ENCODE measurements around the gene ALPI. TPM values are rescaled to one million over a fixed set of nuclear protein-coding genes. Genes with fewer than 3 reads are reported as not detected.

The ALPI gene
- total RNA-seq, 1 donor from 2014 or later = not detected

DNA sequence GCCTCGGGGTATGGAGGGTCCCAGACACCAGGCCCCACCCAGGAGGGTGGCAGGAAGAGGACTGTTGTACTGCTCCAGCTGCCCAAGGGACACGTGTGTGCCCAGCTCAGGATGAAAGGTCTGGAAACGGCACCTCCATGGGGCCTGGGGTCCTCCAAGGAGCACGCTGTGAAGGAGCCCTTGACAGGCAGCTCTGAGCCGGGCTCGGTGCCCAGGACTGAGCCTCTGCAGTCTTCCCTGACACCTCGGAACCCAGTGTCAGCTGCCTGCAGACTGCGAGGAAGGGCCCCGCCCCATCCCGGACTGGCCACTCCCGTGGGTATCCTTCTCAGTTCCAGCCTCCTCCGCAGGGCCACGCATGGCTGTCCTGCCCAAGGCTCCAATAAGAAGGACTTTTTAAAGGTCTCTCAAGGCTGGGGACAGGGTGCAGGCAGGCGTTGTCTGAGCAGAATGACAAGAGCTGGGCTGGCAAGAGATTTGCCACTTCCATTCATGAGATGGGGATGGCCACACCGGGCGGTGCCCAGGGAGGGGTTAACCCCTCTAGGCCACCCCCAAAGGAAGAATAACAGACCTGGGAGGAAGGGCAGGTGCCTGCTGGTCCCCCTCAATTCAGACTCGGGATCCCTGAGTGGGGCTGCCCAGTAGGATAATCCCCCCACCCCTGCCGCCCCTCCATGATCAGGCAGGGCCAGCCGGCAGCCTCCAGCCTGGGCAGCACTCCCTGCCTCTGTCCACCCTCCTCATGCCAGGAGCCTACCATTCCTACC is 22.8 kb downstream of the ALPI start:
- intact Hi-C loops (cut with DNase I) = no loop called here
- DNase-seq (ENCODE audit: missing footprints) (no peak), ATAC-seq (no peak)

DNA sequence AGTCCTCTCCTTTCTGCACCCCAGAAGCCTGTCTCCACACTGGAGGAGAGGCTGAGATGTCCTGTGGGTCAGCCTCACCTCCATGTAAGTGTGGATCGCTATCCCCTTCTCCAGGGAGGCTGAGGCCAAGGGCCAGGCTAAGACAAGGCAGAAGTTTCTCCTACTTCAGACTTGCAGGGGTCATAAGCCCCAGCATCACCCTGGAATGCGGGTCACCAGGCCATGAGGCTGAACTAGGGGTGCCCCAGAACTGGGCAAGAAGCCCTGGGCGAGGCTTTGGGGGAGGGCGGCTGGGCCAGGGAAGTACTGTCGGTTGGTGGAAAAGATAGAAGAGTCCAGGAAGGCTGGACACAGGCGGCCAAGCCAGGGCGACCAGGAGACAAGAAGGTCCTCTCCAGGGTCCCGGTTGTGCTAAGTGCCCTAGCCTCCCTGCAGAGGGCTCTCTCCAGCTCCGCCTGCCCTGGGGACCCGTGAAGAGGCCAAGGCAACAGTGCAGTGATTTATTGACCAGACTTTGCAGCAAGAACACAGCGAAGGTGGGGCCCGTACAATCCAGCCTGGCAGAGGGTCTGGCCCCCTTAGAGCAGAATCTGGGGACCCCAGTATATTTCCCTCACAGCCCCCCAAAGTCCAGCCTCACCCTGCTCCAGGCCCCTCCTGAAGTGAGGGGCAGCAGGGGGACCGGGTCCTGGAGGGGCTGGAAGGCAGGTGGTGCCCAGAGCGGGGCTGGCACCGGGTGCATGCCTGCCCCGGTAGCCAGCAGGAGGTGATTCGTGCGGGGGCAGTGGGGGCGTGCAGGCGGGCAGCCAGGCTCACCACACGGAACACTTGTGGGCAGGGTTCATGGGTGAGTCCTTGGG is 23.6 kb downstream of the ALPI start:
- ATAC-seq (no peak), DNase-seq (ENCODE audit: missing footprints) (no peak)
- intact Hi-C loops (cut with DNase I) = no loop called here

DNA sequence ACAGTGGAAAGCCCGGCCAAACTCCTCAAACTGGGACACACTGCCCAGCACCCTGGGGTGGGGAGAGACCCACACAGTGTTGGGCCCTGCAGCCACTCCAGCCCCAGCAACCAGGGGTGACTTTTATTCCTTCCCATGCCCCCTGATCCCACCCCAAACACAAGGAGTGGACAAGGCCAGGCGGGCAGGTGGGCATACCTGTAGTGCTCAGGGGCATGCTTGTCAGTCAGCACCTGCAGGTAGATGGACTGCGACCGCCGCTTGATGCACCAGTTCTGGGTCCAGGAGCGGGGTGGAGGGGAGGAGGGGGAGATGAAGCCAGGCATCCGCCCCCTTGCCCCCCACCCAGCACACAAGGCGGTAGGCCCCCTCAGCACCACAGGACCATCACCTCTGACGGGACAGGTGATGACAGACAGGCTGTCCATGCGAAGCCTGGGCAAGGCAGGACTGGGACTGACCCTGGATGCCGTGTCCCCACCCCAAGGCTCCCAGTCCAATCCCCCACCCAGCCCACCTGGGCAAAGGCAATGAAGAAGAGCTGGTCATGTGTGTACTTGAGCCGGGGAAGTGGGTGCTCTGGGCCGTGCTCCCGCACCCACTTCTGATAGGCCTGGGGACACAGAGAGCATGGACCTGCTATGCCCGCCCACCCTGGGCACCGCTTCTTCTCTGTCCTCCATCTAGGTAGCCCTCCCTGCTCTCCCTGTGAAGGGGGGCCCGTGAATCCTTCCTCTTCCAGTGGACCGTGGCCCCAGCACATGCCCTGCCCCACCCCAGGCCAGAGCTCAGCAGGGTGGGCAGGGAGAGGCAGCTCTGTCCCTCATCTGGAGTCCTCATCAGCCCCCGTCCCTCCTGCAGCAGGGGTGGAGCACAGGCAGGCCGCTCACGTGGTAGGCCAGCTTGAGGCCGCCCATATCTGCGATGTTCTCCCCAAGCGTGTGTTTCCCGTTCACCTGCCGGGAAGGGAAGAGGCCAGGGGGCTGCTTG is 24.5 kb downstream of the ALPI start:
- no peak for ATAC-seq

DNA sequence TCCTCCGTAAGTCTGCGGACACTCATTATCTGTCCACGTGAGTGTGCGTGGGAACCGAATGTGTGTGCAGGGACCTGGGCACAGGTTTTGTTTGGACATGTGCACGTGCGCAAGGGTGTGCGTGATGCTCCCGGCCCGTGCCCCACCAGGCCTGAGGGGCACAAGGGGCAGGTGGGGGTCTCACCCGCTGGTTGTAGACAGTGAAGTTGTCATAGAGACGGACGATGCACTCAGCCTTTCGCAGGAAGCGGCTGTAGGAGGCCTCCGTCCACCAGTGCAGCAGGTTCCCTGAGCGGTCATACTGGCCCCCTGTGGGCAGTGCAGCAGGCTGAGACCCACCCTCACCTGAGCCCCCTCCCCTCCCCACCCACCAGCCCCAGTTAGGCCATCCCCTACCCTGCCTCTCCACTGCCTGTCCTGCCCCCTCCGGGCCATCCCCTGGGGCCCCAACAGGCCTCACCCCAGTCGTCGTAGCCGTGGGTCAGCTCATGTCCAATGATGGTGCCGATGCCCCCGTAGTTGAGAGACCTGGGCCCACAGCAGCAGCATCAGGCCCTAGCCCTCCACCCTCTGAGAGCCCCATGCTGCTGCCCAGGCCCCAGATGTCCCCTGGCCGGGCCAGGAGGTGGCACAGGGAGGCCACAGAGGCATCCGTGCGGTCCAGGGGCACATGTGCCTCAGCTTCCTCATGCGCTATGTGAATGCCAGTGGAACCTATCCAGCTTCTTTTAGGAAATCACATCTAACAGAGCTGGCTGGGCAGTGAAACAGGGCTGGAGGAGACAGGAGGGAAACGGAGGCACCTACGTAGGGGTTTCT is 25.6 kb downstream of the ALPI start:
- DNase-seq (ENCODE audit: missing footprints) (no peak), ATAC-seq (no peak)
- intact Hi-C loops (cut with DNase I) = no loop called here

More for the DNA sequence above, 24.5 kb downstream of the ALPI start:
- DNase-seq (ENCODE audit: missing footprints) = no peak
- intact Hi-C loops (cut with DNase I) = no loop called here

DNA sequence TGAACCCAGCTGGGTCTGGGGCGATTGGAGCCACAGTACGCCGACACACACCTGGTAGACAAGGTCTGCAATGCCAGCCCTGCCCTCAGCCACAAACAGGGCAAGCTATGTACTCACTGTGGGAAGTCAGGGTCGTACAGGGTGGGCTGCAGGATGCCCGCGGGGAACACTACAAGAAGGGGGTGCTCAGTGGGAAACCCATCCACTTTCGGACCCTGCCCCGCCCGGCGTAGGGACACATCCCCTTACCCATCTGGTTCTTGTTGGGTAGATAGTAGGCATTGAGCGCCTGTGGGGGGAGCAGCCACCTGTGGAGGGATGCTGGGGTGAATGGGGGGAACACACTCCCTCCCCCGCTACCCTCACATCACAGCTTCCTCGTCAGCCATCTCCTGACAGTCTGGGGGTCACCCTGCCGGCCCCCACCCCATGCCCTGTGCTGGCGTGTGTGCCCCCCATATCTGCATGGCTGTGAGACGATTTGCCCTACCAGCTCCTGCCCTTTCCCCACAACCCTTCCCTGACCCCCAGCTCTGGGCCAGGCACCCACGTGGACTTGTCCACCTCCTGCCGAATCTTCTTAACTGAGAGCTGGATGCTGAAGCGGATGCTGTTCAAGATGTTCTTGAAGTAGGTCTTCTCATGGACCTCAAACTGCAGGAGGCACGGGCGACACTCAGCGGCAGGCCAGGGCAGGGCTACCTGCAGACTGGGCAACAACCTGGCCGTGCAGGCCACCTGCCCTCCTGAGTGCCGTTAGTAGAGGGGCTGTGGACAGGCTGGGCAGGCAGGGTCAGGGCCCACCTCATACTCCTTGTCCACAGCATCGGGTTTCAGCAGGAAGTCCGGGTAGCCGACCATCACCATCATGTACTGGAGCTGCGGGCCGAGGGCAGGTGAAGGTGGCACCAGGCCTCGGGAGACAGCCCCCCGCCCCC is 26.6 kb downstream of the ALPI start:
- ATAC-seq (no peak), DNase-seq (ENCODE audit: missing footprints) (no peak)
- intact Hi-C loops (cut with DNase I) = no loop called here

DNA sequence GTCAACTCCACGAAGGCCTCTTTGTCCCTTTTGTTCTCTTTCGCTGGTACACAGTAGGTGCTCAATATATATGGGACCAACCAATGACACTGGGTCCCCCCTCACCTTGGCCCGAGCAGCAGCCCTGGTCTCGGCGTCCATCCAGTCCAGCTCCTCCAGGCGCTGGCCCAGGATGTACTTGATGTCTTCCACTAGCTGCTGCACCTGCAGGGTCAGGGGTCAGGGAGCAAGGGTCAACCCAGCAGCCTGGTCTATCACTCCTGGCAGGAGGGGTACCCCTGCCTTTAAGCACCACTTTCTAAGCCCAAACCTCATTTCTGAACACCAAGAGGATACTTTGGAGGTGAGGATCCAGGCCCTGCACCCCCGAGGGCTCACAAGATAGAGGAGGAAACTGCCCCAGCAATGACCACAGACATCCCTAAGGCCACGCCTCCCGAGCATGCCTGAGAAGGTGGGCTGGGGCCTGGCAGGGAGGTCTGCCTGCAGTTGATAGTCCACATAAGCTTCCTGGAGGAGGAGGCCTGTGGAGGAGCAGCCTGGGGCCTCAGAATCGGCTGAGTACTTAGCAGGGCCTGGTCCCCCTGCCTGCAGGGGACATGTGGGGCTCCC is 27.5 kb downstream of the ALPI start:
- DNase-seq (ENCODE audit: missing footprints) (no peak), ATAC-seq (no peak)
- intact Hi-C loops (cut with DNase I) = no loop called here

DNA sequence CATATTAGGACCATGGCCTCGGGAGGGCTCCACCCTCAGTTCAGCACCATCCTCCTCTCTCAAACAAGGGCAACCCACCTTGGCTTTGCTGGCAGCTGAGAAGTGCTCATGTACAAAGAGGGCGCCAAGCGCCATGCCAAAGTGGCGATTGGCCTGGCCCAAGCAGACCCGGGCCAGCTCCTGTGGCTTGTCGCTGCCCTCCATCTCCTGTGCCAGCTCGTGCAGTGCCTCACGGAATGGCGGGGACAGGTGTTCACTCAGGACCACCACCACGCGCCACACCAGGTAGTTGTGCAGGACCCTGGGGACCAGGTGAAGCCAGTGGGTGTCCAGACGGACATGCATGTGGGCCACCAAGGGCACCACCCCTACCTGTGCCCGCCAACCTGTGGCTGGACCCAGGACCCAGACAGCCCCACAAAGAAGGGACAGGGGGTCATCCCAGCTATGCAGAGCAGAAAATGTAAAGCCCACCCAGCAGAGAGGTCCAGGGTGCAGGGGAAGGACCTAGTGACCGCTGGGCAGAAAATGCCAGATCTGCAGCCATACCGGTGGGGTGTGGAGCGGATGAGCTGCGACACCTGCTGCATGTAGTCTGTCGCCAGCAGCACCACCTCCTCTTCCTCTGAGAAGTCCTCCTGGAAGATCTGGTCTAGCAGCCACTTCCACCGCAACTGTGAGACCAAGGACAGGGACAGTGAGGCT is 28.1 kb downstream of the ALPI start:
- no peak for ATAC-seq
- DNase-seq (ENCODE audit: missing footprints) = no peak
- intact Hi-C loops (cut with DNase I) = no loop called here

DNA sequence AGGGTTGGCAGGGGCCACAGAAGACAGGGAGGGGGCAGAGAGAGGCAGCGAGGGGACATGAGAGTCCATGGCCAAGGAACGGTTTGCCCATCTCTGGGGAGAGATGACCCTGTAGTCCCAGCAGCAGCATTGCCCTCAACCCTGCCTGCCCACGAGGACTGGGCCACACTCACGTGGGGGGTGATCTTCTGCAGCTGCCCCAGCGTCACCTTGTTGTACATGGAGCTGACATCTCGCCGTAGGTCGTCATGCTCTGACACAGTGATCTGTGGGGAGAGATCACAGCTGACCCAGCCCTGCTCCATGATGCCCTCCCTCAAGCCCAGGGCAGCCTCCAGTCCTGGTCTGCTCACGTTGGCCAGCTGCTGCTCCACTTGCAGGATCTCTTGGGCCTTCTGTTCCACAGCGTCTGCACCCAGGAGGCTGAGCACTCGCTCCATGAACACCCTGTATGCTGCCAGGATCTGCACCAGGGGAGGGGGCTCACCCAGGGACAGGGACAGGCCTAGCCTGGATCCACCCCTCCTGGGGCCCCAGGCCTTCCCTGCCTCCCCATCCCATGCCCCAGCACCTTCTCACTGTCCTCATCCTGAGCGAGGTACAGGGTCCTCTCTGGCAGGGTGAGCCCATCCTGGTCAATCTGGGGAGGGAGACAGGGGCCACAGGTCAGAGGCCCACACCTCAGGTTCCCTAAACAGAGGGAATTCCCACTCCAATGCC is 28.8 kb downstream of the ALPI start:
- intact Hi-C loops (cut with DNase I) = no loop called here
- DNase-seq (ENCODE audit: missing footprints) (no peak), ATAC-seq (no peak)

DNA sequence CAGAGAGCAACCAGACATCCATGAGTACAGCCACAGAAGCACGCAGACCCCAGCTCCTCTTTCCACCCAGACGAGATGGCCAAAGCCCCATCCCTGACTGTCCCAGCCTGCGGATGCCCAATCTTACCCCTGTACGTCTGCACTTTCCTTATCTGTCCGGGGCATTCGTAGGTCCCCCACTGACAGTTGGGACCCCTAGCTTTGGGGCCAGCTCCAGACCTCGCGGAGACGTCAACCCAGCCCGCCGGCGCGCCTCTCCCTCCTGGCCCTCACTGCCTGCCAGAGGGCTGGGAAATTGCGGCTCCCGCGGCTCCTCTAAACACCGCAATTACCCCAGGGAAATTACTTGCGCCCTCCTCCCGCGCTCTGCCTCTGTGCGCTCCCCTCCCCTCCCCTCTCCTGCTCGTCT is 29.4 kb downstream of the ALPI start:
- no peak for ATAC-seq
- DNase-seq (ENCODE audit: missing footprints) = no peak
- intact Hi-C loops (cut with DNase I) = no loop called here

DNA sequence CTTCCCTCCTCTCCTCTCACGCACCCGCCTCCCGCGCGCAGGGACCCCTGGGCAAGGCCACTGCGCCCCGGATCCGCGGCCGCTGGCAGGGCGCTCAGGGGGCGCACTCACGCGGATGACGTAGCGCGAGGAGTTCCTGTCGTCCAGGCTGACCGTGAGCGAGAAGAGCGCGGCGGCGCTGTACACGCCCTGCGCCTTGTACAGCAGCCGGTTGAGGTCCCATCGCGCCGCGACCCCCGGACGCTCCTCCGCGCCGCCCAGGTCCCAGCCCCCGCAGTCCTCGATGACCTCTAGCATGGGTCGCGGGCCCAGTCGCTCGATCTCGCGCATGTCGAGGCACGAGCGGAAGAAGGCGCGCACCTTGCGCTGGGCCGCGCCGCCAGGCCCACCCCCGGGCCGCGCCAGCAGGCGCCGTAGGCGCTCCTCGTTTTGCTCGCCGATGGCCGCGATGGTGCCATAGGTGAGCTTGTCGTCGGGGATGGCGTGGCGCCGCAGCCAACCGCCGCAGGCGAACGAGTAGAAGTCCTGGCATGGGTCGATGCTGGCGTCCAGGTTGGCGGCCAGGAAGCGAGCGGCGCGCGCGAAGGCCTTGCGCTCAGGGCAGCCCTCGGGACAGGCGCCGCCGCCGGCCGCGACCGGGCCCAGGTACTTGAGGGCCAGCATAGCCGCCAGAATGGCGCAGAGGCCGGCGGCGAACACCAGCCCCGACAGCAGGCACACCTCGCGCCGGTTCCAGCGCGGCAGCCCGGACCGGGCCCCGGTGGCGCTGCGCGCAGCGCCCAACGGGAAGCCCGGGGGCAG is 30.0 kb downstream of the ALPI start:
- DNase-seq (ENCODE audit: missing footprints) = no peak
- ATAC-seq = no peak
- intact Hi-C loops (cut with DNase I) = no loop called here

DNA sequence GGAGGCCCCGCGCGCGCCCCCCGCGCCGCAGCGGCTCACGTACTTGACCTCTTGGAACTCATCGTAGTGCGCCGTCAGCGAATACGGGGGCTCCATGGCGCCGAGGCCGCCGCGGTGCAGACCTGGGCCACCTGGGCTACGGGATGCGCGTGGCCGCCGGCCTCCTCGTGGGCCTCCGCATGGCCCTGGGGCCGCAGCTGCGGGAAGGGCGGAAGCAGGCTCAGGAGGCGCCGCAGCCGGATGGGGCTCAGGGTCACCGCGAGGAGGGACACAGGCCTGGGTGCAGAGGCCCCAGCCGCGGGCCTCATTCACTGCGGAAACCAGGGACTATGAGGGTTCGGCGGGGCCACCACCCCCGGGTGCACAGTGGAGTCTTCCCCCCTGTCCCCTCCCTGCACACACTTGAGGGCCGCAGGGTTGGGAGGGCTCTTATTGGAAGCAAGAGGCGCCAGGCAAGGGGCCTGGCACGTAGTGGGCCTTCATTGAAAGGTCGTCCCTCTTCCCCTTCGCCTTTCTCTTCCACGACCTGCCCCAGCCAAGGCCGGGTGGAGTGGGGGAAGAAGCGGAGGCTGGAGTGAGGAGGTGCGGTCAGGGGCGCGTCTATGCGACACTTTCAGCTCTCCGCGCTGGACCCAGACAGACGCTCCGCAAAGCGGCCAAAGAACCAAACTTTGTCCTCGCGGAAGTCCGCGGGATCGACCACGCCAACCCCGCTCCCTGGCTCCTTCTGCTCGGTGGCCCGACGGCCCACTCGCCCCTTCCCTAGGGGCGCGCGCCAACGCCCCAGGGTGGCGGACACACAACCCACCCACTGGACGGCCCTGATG is 30.8 kb downstream of the ALPI start:
- intact Hi-C loops (cut with DNase I) = no loop called here
- ATAC-seq (no peak), DNase-seq (ENCODE audit: missing footprints) (no peak)

DNA sequence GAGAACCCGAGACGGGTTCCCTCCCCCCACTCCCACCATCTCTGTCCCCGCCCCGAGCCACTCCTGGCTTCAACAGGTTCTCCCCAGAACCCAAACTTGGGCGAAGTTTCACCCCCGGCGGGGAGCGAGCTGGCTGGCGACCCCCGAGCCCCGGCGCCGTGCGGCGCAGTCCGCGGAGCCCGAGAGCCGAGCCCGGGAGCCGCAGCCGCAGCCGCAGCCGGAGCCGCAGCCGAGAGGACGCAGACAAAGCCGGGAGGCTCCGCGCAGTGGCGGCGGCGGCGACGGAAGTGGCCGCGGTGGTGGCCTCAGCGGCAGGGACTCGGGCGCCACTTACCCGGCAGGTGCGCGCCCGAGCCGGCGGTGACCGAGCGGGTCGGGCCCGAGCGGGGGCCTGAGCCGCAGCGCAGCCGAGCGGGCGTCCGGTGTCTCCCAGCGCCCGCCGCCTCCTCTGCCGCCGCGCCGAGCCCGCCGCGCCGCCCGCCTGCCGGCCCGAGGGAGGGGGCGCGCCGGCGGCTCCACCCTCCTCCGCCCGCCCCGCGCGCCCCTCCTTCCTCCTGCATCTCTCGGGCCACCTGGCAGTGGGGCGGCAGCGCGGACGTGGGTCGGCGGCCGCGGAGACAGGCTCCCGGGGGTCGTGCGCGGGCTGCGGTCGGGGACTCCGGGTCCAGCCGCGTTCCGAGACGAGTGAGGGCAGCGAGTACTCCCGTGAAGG is 31.6 kb downstream of the ALPI start, which contains the start of gene ECEL1:
ECEL1 (minus strand) TSS at position 450 of the 712 bp plus-strand sequence. CDS start 1,181 bp downstream, outside the sequence.
- DNase-seq (ENCODE audit: missing footprints) = no peak
- no peak for ATAC-seq
- intact Hi-C loops (cut with DNase I) = no loop called here

DNA sequence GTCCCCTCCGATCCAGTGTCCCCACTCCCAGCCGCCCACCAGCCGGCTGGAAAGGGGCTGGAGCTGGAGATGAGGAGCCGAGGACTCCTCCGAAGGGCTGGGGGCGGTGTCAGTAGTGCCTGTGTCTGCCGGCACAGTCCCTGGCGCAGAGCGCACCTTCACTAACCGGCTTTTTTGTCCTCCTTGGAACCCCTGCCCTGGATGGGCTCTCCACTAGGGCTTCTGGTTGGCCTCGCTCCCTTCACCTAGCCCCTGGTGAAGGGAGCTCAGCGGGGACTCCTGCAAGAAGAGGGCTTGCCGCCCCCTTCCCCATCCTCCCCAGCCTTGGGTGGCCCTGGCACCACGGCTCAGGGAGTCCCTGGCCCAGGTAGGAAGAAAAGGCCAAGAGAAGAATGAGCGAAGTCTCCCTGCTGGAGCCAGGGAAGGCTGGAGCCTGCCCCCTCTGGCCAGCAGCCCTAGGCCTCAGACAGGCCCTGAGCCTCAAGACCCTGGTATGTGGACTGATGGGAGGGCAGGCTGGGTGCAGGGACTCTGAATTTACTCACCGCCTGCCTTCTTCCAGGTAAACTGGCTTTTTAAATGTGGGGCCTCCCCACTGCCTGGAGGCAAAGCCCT is 32.3 kb downstream of the ALPI start:
- no peak for ATAC-seq
- no peak for DNase-seq (ENCODE audit: missing footprints)
- intact Hi-C loops (cut with DNase I) = no loop called here

Data from Right ventricle myocardium inferior (tissue), 1 donor.